HepG2 (cell line): ENCODE results near the gene BCL2L1. TPM values are rescaled to one million over a fixed set of nuclear protein-coding genes. Genes with fewer than 3 reads are reported as not detected.

Experiments used
- CHCHD3 ChIP-seq: sonication (generic); formaldehyde crosslinking; IDR thresholded peaks from 2 replicates; pipeline ENCODE4 v1.8.0; 2022; ENCODE audit warnings: mild to moderate bottlenecking, missing genetic modification reagents, moderate library complexity
- HBP1 ChIP-seq: IDR thresholded peaks from 2 replicates; pipeline ENCODE4 v1.6.1; 2016; ENCODE audit warnings: low read depth, control low read depth
- HIVEP1 ChIP-seq: sonication (generic); formaldehyde crosslinking; IDR thresholded peaks from 2 replicates; pipeline ENCODE4 v1.4.0; 2020; ENCODE audit warnings: mild to moderate bottlenecking, missing genetic modification reagents
- HNRNPH1 ChIP-seq: fragments of 200-400 bp; formaldehyde crosslinking; optimal IDR thresholded peaks from 2 replicates; pipeline ENCODE3; 2017; ENCODE audit warnings: mild to moderate bottlenecking, low read depth, low read length
- MLX ChIP-seq: IDR thresholded peaks from 2 replicates; pipeline ENCODE4 v1.6.1; 2016
- MLXIP ChIP-seq: sonication (generic); formaldehyde crosslinking; IDR thresholded peaks from 2 replicates; pipeline ENCODE4 v1.9.0; 2021; ENCODE audit warnings: missing genetic modification reagents, borderline replicate concordance
- NAIF1 ChIP-seq: sonication (generic); formaldehyde crosslinking; IDR thresholded peaks from 2 replicates; pipeline ENCODE4 v1.5.0; 2020; ENCODE audit warnings: mild to moderate bottlenecking, missing genetic modification reagents, borderline replicate concordance
- POGK ChIP-seq: sonication (generic); formaldehyde crosslinking; conservative IDR thresholded peaks from 2 replicates; pipeline ENCODE4 v1.8.0; 2022; ENCODE audit warnings: mild to moderate bottlenecking, moderate library complexity, missing genetic modification reagents
- SIN3B ChIP-seq: fragments of 150-350 bp; IDR thresholded peaks from 2 replicates; pipeline ENCODE4 v1.6.1; 2014; ENCODE audit warnings: low read length
- SKIL ChIP-seq: sonication (generic); formaldehyde crosslinking; IDR thresholded peaks from 2 replicates; pipeline ENCODE4 v1.8.0; 2022; ENCODE audit warnings: missing genetic modification reagents, mild to moderate bottlenecking, moderate library complexity, borderline replicate concordance
- TOE1 ChIP-seq: sonication (generic); formaldehyde crosslinking; IDR thresholded peaks from 2 replicates; pipeline ENCODE4 v1.4.0; 2020; ENCODE audit warnings: mild to moderate bottlenecking, missing genetic modification reagents
- TRAFD1 ChIP-seq: sonication (generic); formaldehyde crosslinking; IDR thresholded peaks from 2 replicates; pipeline ENCODE4 v1.5.1; 2020; ENCODE audit warnings: missing genetic modification reagents, mild to moderate bottlenecking, borderline replicate concordance
- ZMAT3 ChIP-seq: sonication (generic); formaldehyde crosslinking; conservative IDR thresholded peaks from 2 replicates; pipeline ENCODE4 v1.7.0; 2021; ENCODE audit warnings: missing genetic modification reagents
- ZNF101 ChIP-seq: sonication (generic); formaldehyde crosslinking; IDR thresholded peaks from 2 replicates; pipeline ENCODE4 v1.4.0; 2020; ENCODE audit warnings: mild to moderate bottlenecking, low read depth, missing genetic modification reagents, borderline replicate concordance
- ZNF124 ChIP-seq: sonication (generic); formaldehyde crosslinking; IDR thresholded peaks from 2 replicates; pipeline ENCODE4 v1.4.0; 2020; ENCODE audit warnings: missing genetic modification reagents
- ZNF616 ChIP-seq: sonication (generic); formaldehyde crosslinking; IDR thresholded peaks from 2 replicates; pipeline ENCODE4 v1.5.0; 2020; ENCODE audit warnings: low read depth, mild to moderate bottlenecking, missing genetic modification reagents
- polyA plus RNA-seq, 8 experiments: library from polyadenylated mRNA; depleted of rRNA in 3 of 8; stranded (reverse) in 7 of 8; unstranded in 1 of 8; fragments of >200 nt; fragmentation: Illumina TruSeq in 4 of 8; extraction: Trizol in 4 of 8; gene quantifications; 2 replicates each; pipeline versions ENCODE4 v1.2.1 to v1.2.3, GENCODE V29; 2011 to 2016; ENCODE audit warnings: low read depth in 4 of 8, missing spikeins in 1 of 8, mixed read lengths in 1 of 8; ENCODE audit not compliant: insufficient read depth in 1 of 8
- total RNA-seq, 5 experiments: library from RNA; depleted of rRNA; stranded (reverse); fragments of >200 nt; fragmentation: Illumina TruSeq; extraction: Trizol; gene quantifications; 2 replicates each; pipeline ENCODE4 v1.2.3, GENCODE V29; 2016; ENCODE audit warnings: low read depth in 1 of 5

BCL2L1 gene
- total and polyA plus RNA-seq, 2 of the 13 experiments (the other 11 are each of a cell fraction or from before 2014, with no cell fraction given): 164 to 258 TPM

- peak; percentile 99 for TF ChIP-seq TRAFD1 (CRISPR knock-in tag)
- TF ChIP-seq HBP1: peak; percentile 97
- peak; percentile 98 for TF ChIP-seq ZNF124 (CRISPR knock-in tag)
- peak; percentile 98 for TF ChIP-seq MLX (CRISPR knock-in tag)
- peak; percentile 96 for TF ChIP-seq POGK (CRISPR knock-in tag)
- peak; percentile 91; the same call in 1 of the 2 replicates for TF ChIP-seq HIVEP1
- peak; percentile 80; the same call in 1 of the 2 replicates for TF ChIP-seq NAIF1
- TF ChIP-seq SKIL: peak; percentile 98
- TF ChIP-seq ZNF616 (CRISPR knock-in tag): no peak
- peak; percentile 87 for TF ChIP-seq MLXIP
- TF ChIP-seq CHCHD3 (CRISPR knock-in tag): no peak
- TF ChIP-seq TOE1 (CRISPR knock-in tag): peak; percentile 99
- no peak; the same call in 1 of the 2 replicates for TF ChIP-seq ZNF101 (CRISPR knock-in tag)
- TF ChIP-seq HNRNPH1: no peak
- 0 out of 2 replicates have a peak, but pooled peaks have one; percentile 52 for TF ChIP-seq ZMAT3
- TF ChIP-seq SIN3B: 0 out of 2 replicates have a peak, but pooled peaks have one; percentile 31
Observed at GRCh38 chr20:31704225-31705119, 18.2 kb downstream of the BCL2L1 start (continued).
